Activated CD4-positive, alpha-beta memory T cell treated with anti-CD3 and anti-CD28 coated beads for 36 hours (primary cell): ENCODE results near the gene CEACAM6. TPM values are rescaled to one million over a fixed set of nuclear protein-coding genes. Genes with fewer than 3 reads are reported as not detected.
"Not testable (repeated sequence)": the region's sequence is repeated elsewhere in the genome, so short reads cannot be mapped to it uniquely, and the experiment has no call there.

Experiments used
- CTCF ChIA-PET: fragments of 350-600 bp; sonication (Branson Sonifier 250); formaldehyde crosslinking; loops from one replicate; lab custom pipeline; 2021; ENCODE audit warnings: antibody characterized with exemption, inconsistent platforms; lab: Charles Lee
- POLR2A ChIA-PET: fragments of 350-600 bp; sonication (Branson Sonifier 250); formaldehyde crosslinking; loops from one replicate; lab custom pipeline; 2021; ENCODE audit warnings: antibody characterized with exemption; lab: Charles Lee
- DNase-seq: peaks from one replicate; pipeline ENCODE4 v3.0.0-alpha.2; 2020
- H3K27ac Mint-ChIP-seq: one replicate; pipeline ENCODE4 v1.8.0; 2021; ENCODE audit warnings: mixed read lengths
- H3K27me3 Mint-ChIP-seq: one replicate; pipeline ENCODE4 v1.8.0; 2021; ENCODE audit warnings: mixed read lengths
- H3K36me3 Mint-ChIP-seq: one replicate; pipeline ENCODE4 v1.8.0; 2021; ENCODE audit warnings: mixed read lengths
- H3K4me1 Mint-ChIP-seq: one replicate; pipeline ENCODE4 v1.8.0; 2021; ENCODE audit warnings: low read depth, mixed read lengths
- H3K4me3 Mint-ChIP-seq: one replicate; pipeline ENCODE4 v1.8.0; 2021; ENCODE audit warnings: mild to moderate bottlenecking, mixed read lengths
- H3K9me3 Mint-ChIP-seq: one replicate; pipeline ENCODE4 v1.8.0; 2021; ENCODE audit warnings: mixed read lengths
- intact Hi-C: fragments of 100-400 bp; cut with micrococcal nuclease; formaldehyde crosslinking; loops from one replicate; pipeline ENCODE4 v1.15.1; 2023
- total RNA-seq, 2 experiments: library from RNA; stranded (reverse); gene quantifications; one replicate each; pipeline ENCODE4 v1.2.3, GENCODE V29; 2021

The CEACAM6 gene
- total RNA-seq, 2 experiments from 2014 or later: not detected

- intact Hi-C loops, H3K9me3 Mint-ChIP-seq, DNase-seq, H3K4me3 Mint-ChIP-seq, H3K27ac Mint-ChIP-seq, H3K4me1 Mint-ChIP-seq, H3K36me3 Mint-ChIP-seq: not testable (repeated sequence)
- ChIA-PET POLR2A (interaction anchor here (0.5 kb wide), 1 partner anchor 20 kb away, joined by 3 read pairs; no protein-coding TSS in a partner anchor), CTCF (interaction anchor here (0.8 to 6.0 kb wide), 9 partner anchors 9 to 104 kb away, joined by 3 to 158 read pairs (median 49); partner anchors contain the start of gene CEACAM3)
- H3K27me3 Mint-ChIP-seq: peaks cover 49% of the 10 kb centered on the region
These were observed 4.8 kb upstream of the CEACAM6 start for GRCh38 chr19:41750248-41751134.

GRCh38 chr19:41753159-41753558, 2.2 kb upstream of the CEACAM6 start:
- no peak overlapping the region for H3K4me3 Mint-ChIP-seq
- ChIA-PET CTCF (interaction anchor here (0.6 to 6.0 kb wide), 48 partner anchors 11 to 737 kb away, joined by 3 to 158 read pairs (median 6); partner anchors contain the start of gene CEACAM3), POLR2A (interaction anchor here (1.0 kb wide), 1 partner anchor 69 kb away, joined by 3 read pairs; no protein-coding TSS in a partner anchor)
- no peak overlapping the region for H3K27ac Mint-ChIP-seq
- peaks cover 5% of the 10 kb centered on the region for H3K4me1 Mint-ChIP-seq
- intact Hi-C loops: loop anchor here (1.0 kb wide), 1 partner anchor 32 kb away; no protein-coding TSS in a partner anchor
- peaks cover 33% of the 10 kb centered on the region for H3K27me3 Mint-ChIP-seq
- no peaks in the 10 kb centered on the region for H3K36me3 Mint-ChIP-seq
- no peaks in the 10 kb centered on the region for H3K9me3 Mint-ChIP-seq
- peak; percentile 79 for DNase-seq

GRCh38 chr19:41753936-41754529, 1.3 kb upstream of the CEACAM6 start:
- DNase-seq: peak; percentile 78
- H3K4me3 Mint-ChIP-seq: no peak overlapping the region
- H3K9me3 Mint-ChIP-seq: no peaks in the 10 kb centered on the region
- intact Hi-C loops: loop anchor here (1.0 kb wide), 1 partner anchor 31 kb away; no protein-coding TSS in a partner anchor
- H3K36me3 Mint-ChIP-seq: no peaks in the 10 kb centered on the region
- peaks cover 31% of the 10 kb centered on the region for H3K27me3 Mint-ChIP-seq
- ChIA-PET CTCF (interaction anchor here (0.7 to 6.0 kb wide), 28 partner anchors 10 to 499 kb away, joined by 3 to 158 read pairs (median 9); partner anchors contain the start of gene CEACAM3), POLR2A (no interaction called here)
- H3K27ac Mint-ChIP-seq: no peak overlapping the region
- peaks cover 5% of the 10 kb centered on the region for H3K4me1 Mint-ChIP-seq

GRCh38 chr19:41758846-41759245, 3.5 kb downstream of the CEACAM6 start:
- no peak overlapping the region for H3K27ac Mint-ChIP-seq
- no peak for DNase-seq
- H3K36me3 Mint-ChIP-seq: no peaks in the 10 kb centered on the region
- H3K27me3 Mint-ChIP-seq: peaks cover 56% of the 10 kb centered on the region
- H3K4me1 Mint-ChIP-seq: peaks cover 2% of the 10 kb centered on the region
- CTCF ChIA-PET: interaction anchor here (0.9 kb wide), 1 partner anchor 35 kb away, joined by 3 read pairs; no protein-coding TSS in a partner anchor
- no peaks in the 10 kb centered on the region for H3K9me3 Mint-ChIP-seq
- intact Hi-C loops: no loop called here
- POLR2A ChIA-PET: no interaction called here
- no peak overlapping the region for H3K4me3 Mint-ChIP-seq

GRCh38 chr19:41767115-41767514, 11.8 kb downstream of the CEACAM6 start:
- intact Hi-C loops: no loop called here
- ChIA-PET CTCF (no interaction called here), POLR2A (no interaction called here)
- DNase-seq: no peak
- Mint-ChIP-seq H3K9me3 (no peaks in the 10 kb centered on the region), H3K4me1 (peaks cover under 1% of the 10 kb centered on the region), H3K27me3 (peaks cover 46% of the 10 kb centered on the region), H3K27ac (no peak overlapping the region), H3K4me3 (no peak overlapping the region), H3K36me3 (no peaks in the 10 kb centered on the region)

GRCh38 chr19:41768105-41768504, 12.8 kb downstream of the CEACAM6 start:
- DNase-seq, intact Hi-C loops, POLR2A ChIA-PET, H3K9me3 Mint-ChIP-seq, H3K36me3 Mint-ChIP-seq, CTCF ChIA-PET, H3K4me1 Mint-ChIP-seq, H3K27ac Mint-ChIP-seq, H3K4me3 Mint-ChIP-seq: not testable (repeated sequence)
- H3K27me3 Mint-ChIP-seq: peaks cover 44% of the 10 kb centered on the region

- H3K27ac Mint-ChIP-seq: no peak overlapping the region
- intact Hi-C loops: loop anchor here (10.0 kb wide), 1 partner anchor 175 kb away; no protein-coding TSS in a partner anchor
- H3K36me3 Mint-ChIP-seq: no peaks in the 10 kb centered on the region
- POLR2A ChIA-PET: no interaction called here
- peaks cover 23% of the 10 kb centered on the region for H3K4me1 Mint-ChIP-seq
- CTCF ChIA-PET: interaction anchor here (1.0 to 10.4 kb wide), 4 partner anchors 15 to 63 kb away, joined by 3 to 126 read pairs (median 10); partner anchors contain the start of gene CEACAM6
- no peak overlapping the region for H3K4me3 Mint-ChIP-seq
- H3K9me3 Mint-ChIP-seq: no peaks in the 10 kb centered on the region
- DNase-seq: no peak
- peaks cover 50% of the 10 kb centered on the region for H3K27me3 Mint-ChIP-seq
These were observed 14.3 kb downstream of the CEACAM6 start for GRCh38 chr19:41769608-41770007.

GRCh38 chr19:41771410-41771809, 16.1 kb downstream of the CEACAM6 start:
- CTCF ChIA-PET: interaction anchor here (1.2 to 10.4 kb wide), 5 partner anchors 14 to 124 kb away, joined by 3 to 126 read pairs (median 5); partner anchors contain the start of gene CEACAM6
- intact Hi-C loops: loop anchor here (10.0 kb wide), 1 partner anchor 173 kb away; no protein-coding TSS in a partner anchor
- no peaks in the 10 kb centered on the region for H3K9me3 Mint-ChIP-seq
- no peaks in the 10 kb centered on the region for H3K36me3 Mint-ChIP-seq
- no peak for DNase-seq
- POLR2A ChIA-PET: no interaction called here
- H3K4me1 Mint-ChIP-seq: peaks cover 34% of the 10 kb centered on the region
- peaks cover 49% of the 10 kb centered on the region for H3K27me3 Mint-ChIP-seq
- H3K27ac Mint-ChIP-seq: no peak overlapping the region
- H3K4me3 Mint-ChIP-seq: no peak overlapping the region

- ChIA-PET POLR2A (no interaction called here), CTCF (interaction anchor here (0.8 to 10.4 kb wide), 7 partner anchors 10 to 133 kb away, joined by 3 to 126 read pairs (median 5); partner anchors contain the start of gene CEACAM6)
- Mint-ChIP-seq H3K4me3 (no peak overlapping the region), H3K27ac (no peak overlapping the region), H3K9me3 (no peaks in the 10 kb centered on the region), H3K4me1 (peaks cover 34% of the 10 kb centered on the region), H3K36me3 (no peaks in the 10 kb centered on the region), H3K27me3 (peaks cover 59% of the 10 kb centered on the region)
- intact Hi-C loops: loop anchor here (1.0 to 10.0 kb wide), 2 partner anchors 34 to 170 kb away; no protein-coding TSS in a partner anchor
- peak; percentile 66 for DNase-seq
These were observed 19.2 kb downstream of the CEACAM6 start for GRCh38 chr19:41774515-41774980.

GRCh38 chr19:41776700-41777099, 21.4 kb downstream of the CEACAM6 start:
- Mint-ChIP-seq H3K4me3 (no peak overlapping the region), H3K36me3 (no peaks in the 10 kb centered on the region), H3K9me3 (no peaks in the 10 kb centered on the region), H3K4me1 (peaks cover 34% of the 10 kb centered on the region), H3K27ac (no peak overlapping the region), H3K27me3 (peaks cover 57% of the 10 kb centered on the region)
- DNase-seq: no peak
- intact Hi-C loops: loop anchor here (10.0 kb wide), 1 partner anchor 168 kb away; no protein-coding TSS in a partner anchor
- CTCF ChIA-PET: interaction anchor here (0.6 to 10.4 kb wide), 7 partner anchors 8 to 44 kb away, joined by 3 to 126 read pairs (median 4); partner anchors contain the start of gene CEACAM6
- POLR2A ChIA-PET: no interaction called here

GRCh38 chr19:41783612-41784011, 28.3 kb downstream of the CEACAM6 start:
- H3K27ac Mint-ChIP-seq: no peak overlapping the region
- DNase-seq: no peak
- H3K4me1 Mint-ChIP-seq: peaks cover 16% of the 10 kb centered on the region
- intact Hi-C loops: no loop called here
- ChIA-PET POLR2A (no interaction called here), CTCF (interaction anchor here (0.6 to 6.1 kb wide), 3 partner anchors 11 to 1153 kb away, joined by 4 to 158 read pairs (median 38); partner anchors contain the start of genes CEACAM3 and CEACAM6)
- no peaks in the 10 kb centered on the region for H3K36me3 Mint-ChIP-seq
- H3K9me3 Mint-ChIP-seq: no peaks in the 10 kb centered on the region
- peaks cover 52% of the 10 kb centered on the region for H3K27me3 Mint-ChIP-seq
- H3K4me3 Mint-ChIP-seq: no peak overlapping the region
